Thymus (tissue), 2 donors: ENCODE measurements around the gene MND1. TPM values are rescaled to one million over a fixed set of nuclear protein-coding genes. Genes with fewer than 3 reads are reported as not detected.

ENCODE experiments used
- polyA plus RNA-seq: library from polyadenylated mRNA; stranded (reverse); fragments of 200-250 nt; gene quantifications from one replicate; pipeline ENCODE4 v1.2.3, GENCODE V29; 2013
- total RNA-seq: library from RNA; stranded (reverse); fragments of 120-200 nt; gene quantifications from one replicate; pipeline ENCODE4 v1.2.4, GENCODE V29; 2013
- donor health status: healthy.

The MND1 gene
- total and polyA plus RNA-seq, 2 donors: 13.2 to 32.7 TPM

Other genes starting within 250 kb of the MND1 start
- 5.0 TPM for gene TRIM2, start 140.2 kb upstream of the MND1 start, total RNA-seq
- 5.3 TPM for gene TRIM2, start 140.2 kb upstream of the MND1 start, polyA plus RNA-seq
- gene TMEM131L, start 121.7 kb downstream of the MND1 start, total RNA-seq: 40.9 TPM
- gene TMEM131L, start 121.7 kb downstream of the MND1 start, polyA plus RNA-seq: 32.8 TPM